ENCODE data around the gene LSM3. TPM values are rescaled to one million over a fixed set of nuclear protein-coding genes. Genes with fewer than 3 reads are reported as not detected.

LSM3 gene
- total RNA-seq, 1 experiment from 2014 or later, result 17.4 TPM

- no peak overlapping the region for H3K4me3 ChIP-seq (replicated peaks in 1 of 2; ENCODE audit: low read depth in 1 of 2, low read length in 2 of 2)
- H3K9me2 ChIP-seq (ENCODE audit: insufficient read depth), result no peaks in the 10 kb centered on the region
- H3K4me1 ChIP-seq (ENCODE audit: control insufficient read depth in 1 of 2, insufficient read depth in 2 of 2, low read length in 2 of 2), result peaks cover 6 to 14% of the 10 kb centered on the region in 2 experiments; a peak in 3 of 4 replicates
- ChIA-PET CTCF (no interaction called here), RAD21 (ENCODE audit: low non-redundant PET in 1 of 2, low total read pairs in 2 of 2, uncharacterized antibody in 2 of 2, unreplicated experiment in 2 of 2) (no interaction called here), POLR2A (no interaction called here)
- peaks cover 14% of the 10 kb centered on the region for H3K79me2 ChIP-seq (ENCODE audit: insufficient read depth, low read length)
- no peak overlapping the region for H3K4me2 ChIP-seq (ENCODE audit: low read length)
- TF ChIP-seq SIN3A (IDR thresholded peaks at IDR 0.05; ENCODE audit: low read depth) (no peak), ZFX (IDR thresholded peaks at IDR 0.05) (no peak), SP1 (IDR thresholded peaks at IDR 0.05; ENCODE audit: low read depth) (no peak), EZH2 (IDR thresholded peaks at IDR 0.05) (no peak), JUND (IDR thresholded peaks at IDR 0.05) (no peak), SRF (IDR thresholded peaks at IDR 0.05; ENCODE audit: low read depth) (no peak), FOSL1 (IDR thresholded peaks at IDR 0.05; ENCODE audit: low read depth) (no peak), YY1 (IDR thresholded peaks at IDR 0.05; ENCODE audit: extremely low read depth, insufficient replicate concordance, low read depth, low read length) (no peak), ZNF274 (IDR thresholded peaks at IDR 0.05; ENCODE audit: low read depth, low read length) (no peak), CEBPB (IDR thresholded peaks at IDR 0.05; ENCODE audit: low read depth) (no peak), TCF7L2 (IDR thresholded peaks at IDR 0.05; ENCODE audit: borderline replicate concordance, extremely low read depth, insufficient read depth, insufficient read length) (no peak), CBX3 (IDR thresholded peaks at IDR 0.05; ENCODE audit: low read depth) (no peak)
- TF ChIP-seq, protein P1, sequence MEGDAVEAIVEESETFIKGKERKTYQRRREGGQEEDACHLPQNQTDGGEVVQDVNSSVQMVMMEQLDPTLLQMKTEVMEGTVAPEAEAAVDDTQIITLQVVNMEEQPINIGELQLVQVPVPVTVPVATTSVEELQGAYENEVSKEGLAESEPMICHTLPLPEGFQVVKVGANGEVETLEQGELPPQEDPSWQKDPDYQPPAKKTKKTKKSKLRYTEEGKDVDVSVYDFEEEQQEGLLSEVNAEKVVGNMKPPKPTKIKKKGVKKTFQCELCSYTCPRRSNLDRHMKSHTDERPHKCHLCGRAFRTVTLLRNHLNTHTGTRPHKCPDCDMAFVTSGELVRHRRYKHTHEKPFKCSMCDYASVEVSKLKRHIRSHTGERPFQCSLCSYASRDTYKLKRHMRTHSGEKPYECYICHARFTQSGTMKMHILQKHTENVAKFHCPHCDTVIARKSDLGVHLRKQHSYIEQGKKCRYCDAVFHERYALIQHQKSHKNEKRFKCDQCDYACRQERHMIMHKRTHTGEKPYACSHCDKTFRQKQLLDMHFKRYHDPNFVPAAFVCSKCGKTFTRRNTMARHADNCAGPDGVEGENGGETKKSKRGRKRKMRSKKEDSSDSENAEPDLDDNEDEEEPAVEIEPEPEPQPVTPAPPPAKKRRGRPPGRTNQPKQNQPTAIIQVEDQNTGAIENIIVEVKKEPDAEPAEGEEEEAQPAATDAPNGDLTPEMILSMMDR (IDR thresholded peaks at IDR 0.05 in 2 of 3, conservative IDR thresholded peaks at IDR 0.05 in 1 of 3; ENCODE audit: borderline replicate concordance in 1 of 3, insufficient read depth in 1 of 3, low read depth in 2 of 3, low read length in 2 of 3), result no peak
- H3K36me3 ChIP-seq (ENCODE audit: control insufficient read depth in 1 of 2, insufficient read depth in 2 of 2, low read length in 2 of 2), result peaks cover 23 to 54% of the 10 kb centered on the region in 2 experiments; a peak in 3 of 4 replicates
- DNase-seq (ENCODE audit: low read depth, low spot score) (no peak), ATAC-seq (no peak)
- no peak overlapping the region for H3K9ac ChIP-seq (ENCODE audit: low read length)
- intact Hi-C loops (cut with micrococcal nuclease), result no loop called here
- BruUV-seq (replicated peaks), result no TSS peak
- no peak overlapping the region for H3K27ac ChIP-seq (ENCODE audit: low read depth, low read length)
- H4K20me1 ChIP-seq (ENCODE audit: insufficient read depth), result no peaks in the 10 kb centered on the region
- no peaks in the 10 kb centered on the region for H3K27me3 ChIP-seq (ENCODE audit: insufficient read depth, low read length)
- H3K9me3 ChIP-seq (ENCODE audit: control insufficient read depth in 1 of 2, insufficient read depth in 1 of 2, low read depth in 1 of 2, low read length in 2 of 2), result no peaks in the 10 kb centered on the region
- no peak overlapping the region for H2AFZ ChIP-seq (ENCODE audit: low read depth, low read length, poor library complexity, severe bottlenecking)
These were observed 45.3 kb upstream of the LSM3 start for GRCh38 chr3:14133188-14133800.

All from HCT116 (cell line).